WERI-Rb-1 (cell line): ENCODE data around the gene IL3.
"Not testable (repeated sequence)": the region's sequence is repeated elsewhere in the genome, so short reads cannot be mapped to it uniquely, and the experiment has no call there.

Experiments used
- DNase-seq: peaks from one replicate; pipeline ENCODE4 v3.0.0-alpha.2; 2020
- H3K27ac ChIP-seq: fragments of 250-450 bp; sonication (Bioruptor Pico); 2 replicates; pipeline ENCODE4 v1.5.1; 2020; ENCODE audit warnings: mild to moderate bottlenecking, moderate library complexity
- H3K27me3 ChIP-seq: fragments of 250-450 bp; sonication (Bioruptor Pico); 2 replicates; pipeline ENCODE4 v1.5.1; 2021; ENCODE audit warnings: mild to moderate bottlenecking, low read depth, moderate library complexity; ENCODE audit not compliant: insufficient read depth, severe bottlenecking
- H3K36me3 ChIP-seq: fragments of 250-450 bp; sonication (Bioruptor Pico); 2 replicates; pipeline ENCODE4 v1.5.1; 2020; ENCODE audit warnings: mild to moderate bottlenecking, moderate library complexity
- H3K4me3 ChIP-seq: 2 replicates; pipeline ENCODE4 v1.5.1; 2011; ENCODE audit warnings: low read depth, mild to moderate bottlenecking, control low read depth, low read length
- H3K9me3 ChIP-seq: fragments of 250-450 bp; sonication (Bioruptor Pico); 2 replicates; pipeline ENCODE4 v1.5.1; 2021; ENCODE audit warnings: mild to moderate bottlenecking, moderate library complexity; ENCODE audit not compliant: severe bottlenecking
- TF ChIP-seq, protein P1 (sequence below): IDR thresholded peaks from 2 replicates; pipeline ENCODE4 v1.5.1; 2011; ENCODE audit warnings: low read depth, mild to moderate bottlenecking, control low read depth, inconsistent platforms, low read length

The IL3 gene

GRCh38 chr5:132104556-132104955 lies 44.1 kb downstream of the IL3 start:
- no peaks in the 10 kb centered on the region for H3K9me3 ChIP-seq
- H3K4me3 ChIP-seq: no peak overlapping the region
- H3K27ac ChIP-seq: no peak overlapping the region
- H3K36me3 ChIP-seq: no peaks in the 10 kb centered on the region
- no peaks in the 10 kb centered on the region for H3K27me3 ChIP-seq
- TF ChIP-seq, protein P1, sequence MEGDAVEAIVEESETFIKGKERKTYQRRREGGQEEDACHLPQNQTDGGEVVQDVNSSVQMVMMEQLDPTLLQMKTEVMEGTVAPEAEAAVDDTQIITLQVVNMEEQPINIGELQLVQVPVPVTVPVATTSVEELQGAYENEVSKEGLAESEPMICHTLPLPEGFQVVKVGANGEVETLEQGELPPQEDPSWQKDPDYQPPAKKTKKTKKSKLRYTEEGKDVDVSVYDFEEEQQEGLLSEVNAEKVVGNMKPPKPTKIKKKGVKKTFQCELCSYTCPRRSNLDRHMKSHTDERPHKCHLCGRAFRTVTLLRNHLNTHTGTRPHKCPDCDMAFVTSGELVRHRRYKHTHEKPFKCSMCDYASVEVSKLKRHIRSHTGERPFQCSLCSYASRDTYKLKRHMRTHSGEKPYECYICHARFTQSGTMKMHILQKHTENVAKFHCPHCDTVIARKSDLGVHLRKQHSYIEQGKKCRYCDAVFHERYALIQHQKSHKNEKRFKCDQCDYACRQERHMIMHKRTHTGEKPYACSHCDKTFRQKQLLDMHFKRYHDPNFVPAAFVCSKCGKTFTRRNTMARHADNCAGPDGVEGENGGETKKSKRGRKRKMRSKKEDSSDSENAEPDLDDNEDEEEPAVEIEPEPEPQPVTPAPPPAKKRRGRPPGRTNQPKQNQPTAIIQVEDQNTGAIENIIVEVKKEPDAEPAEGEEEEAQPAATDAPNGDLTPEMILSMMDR: no peak
- DNase-seq: no peak

- Histone ChIP-seq H3K27ac (no peak overlapping the region), H3K9me3 (no peaks in the 10 kb centered on the region), H3K36me3 (no peaks in the 10 kb centered on the region), H3K4me3 (no peak overlapping the region), H3K27me3 (no peaks in the 10 kb centered on the region)
- DNase-seq: no peak
- TF ChIP-seq, protein P1: no peak
These were observed 45.2 kb downstream of the IL3 start for GRCh38 chr5:132105688-132106087.

DNA sequence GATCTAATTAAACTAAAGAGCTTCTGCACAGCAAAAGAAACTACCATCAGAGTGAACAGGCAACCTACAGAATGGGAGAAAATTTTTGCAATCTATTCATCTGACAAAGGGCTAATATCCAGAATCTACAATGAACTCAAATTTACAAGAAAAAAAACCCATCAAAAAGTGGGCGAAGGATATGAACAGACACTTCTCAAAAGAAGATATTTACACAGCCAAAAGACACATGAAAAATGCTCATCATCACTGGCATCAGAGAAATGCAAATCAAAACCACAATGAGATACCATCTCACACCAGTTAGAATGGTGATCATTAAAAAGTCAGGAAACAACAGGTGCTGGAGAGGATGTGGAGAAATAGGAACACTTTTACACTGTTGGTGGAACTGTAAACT lies 48.0 kb downstream of the IL3 start:
- not testable (repeated sequence) for H3K36me3 ChIP-seq, H3K27ac ChIP-seq, DNase-seq, H3K27me3 ChIP-seq, H3K9me3 ChIP-seq, H3K4me3 ChIP-seq

DNA sequence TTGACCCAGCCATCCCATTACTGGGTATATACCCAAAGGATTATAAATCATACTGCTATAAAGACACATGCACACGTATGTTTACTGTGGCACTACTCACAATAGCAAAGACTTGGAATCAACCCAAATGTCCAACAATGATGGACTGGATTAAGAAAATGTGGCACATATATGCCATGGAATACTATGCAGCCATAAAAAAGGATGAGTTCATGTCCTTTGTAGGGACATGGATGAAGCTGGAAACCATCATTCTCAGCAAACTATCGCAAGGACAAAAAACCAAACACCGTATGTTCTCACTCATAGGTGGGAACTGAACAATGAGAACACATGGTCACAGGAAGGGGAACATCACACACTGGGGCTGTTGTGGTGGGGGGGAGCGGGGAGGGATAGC lies 48.5 kb downstream of the IL3 start:
- H3K9me3 ChIP-seq, H3K27ac ChIP-seq, H3K4me3 ChIP-seq, H3K36me3 ChIP-seq, DNase-seq, H3K27me3 ChIP-seq: not testable (repeated sequence)

DNA sequence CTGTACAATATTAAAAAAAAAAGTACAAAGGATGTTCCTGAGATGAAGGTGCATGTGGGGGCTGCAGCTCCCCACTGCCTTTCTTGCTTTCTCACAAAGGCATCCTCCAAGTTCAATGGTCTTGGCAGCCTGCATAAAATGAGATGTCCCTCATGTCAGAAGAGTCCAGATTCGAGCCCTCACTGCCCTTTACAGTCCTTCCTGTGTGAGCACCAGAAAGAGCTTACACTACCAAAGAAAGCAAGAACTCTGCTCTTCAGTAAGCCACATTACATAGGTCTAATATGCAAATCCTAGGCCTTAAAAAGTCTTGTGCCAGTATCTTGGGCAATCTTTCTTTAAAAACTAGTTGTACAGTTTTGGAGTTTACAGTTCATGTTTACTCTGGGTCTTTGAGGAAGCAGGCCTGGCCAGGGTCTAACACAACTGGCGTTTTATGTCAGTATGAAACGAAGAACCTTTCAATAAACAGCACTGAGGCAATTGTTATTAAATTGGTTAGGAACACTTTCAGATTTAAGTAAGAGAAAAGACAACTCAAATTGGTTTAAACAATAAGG lies 49.1 kb downstream of the IL3 start:
- Histone ChIP-seq H3K27ac (no peak overlapping the region), H3K36me3 (no peaks in the 10 kb centered on the region), H3K9me3 (no peaks in the 10 kb centered on the region), H3K4me3 (no peak overlapping the region), H3K27me3 (no peaks in the 10 kb centered on the region)
- DNase-seq: no peak
- TF ChIP-seq, protein P1: no peak

- no peak overlapping the region for H3K27ac ChIP-seq
- H3K4me3 ChIP-seq: no peak overlapping the region
- DNase-seq: no peak
- no peaks in the 10 kb centered on the region for H3K9me3 ChIP-seq
- H3K27me3 ChIP-seq: no peaks in the 10 kb centered on the region
- H3K36me3 ChIP-seq: no peaks in the 10 kb centered on the region
- TF ChIP-seq, protein P1: no peak
These were observed 49.7 kb downstream of the IL3 start for GRCh38 chr5:132110195-132110594.

DNA sequence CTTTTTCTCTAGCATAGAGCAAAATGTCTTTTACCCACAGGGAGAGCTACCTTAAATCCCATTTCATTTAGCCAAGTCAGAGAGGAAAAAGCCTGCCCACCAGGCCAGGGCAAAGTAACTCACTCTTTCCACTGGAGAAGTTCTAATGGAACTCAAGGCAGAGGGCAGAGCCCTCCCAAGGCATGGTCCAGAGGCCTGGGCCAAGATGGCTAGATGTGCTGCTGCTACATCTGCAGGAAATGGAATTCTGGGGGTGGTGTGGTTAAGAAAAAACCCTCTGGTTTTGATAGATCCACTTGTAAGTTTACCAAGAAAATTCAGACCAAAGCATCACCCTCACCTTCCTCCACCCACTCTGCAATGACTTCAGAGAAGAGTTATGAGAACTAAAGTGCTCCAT lies 50.5 kb downstream of the IL3 start:
- H3K4me3 ChIP-seq: no peak overlapping the region
- H3K36me3 ChIP-seq: no peaks in the 10 kb centered on the region
- no peaks in the 10 kb centered on the region for H3K9me3 ChIP-seq
- no peak for DNase-seq
- no peak overlapping the region for H3K27ac ChIP-seq
- TF ChIP-seq, protein P1: no peak
- no peaks in the 10 kb centered on the region for H3K27me3 ChIP-seq
